Measurements from ENCODE around the gene ITLN1.

DNA sequence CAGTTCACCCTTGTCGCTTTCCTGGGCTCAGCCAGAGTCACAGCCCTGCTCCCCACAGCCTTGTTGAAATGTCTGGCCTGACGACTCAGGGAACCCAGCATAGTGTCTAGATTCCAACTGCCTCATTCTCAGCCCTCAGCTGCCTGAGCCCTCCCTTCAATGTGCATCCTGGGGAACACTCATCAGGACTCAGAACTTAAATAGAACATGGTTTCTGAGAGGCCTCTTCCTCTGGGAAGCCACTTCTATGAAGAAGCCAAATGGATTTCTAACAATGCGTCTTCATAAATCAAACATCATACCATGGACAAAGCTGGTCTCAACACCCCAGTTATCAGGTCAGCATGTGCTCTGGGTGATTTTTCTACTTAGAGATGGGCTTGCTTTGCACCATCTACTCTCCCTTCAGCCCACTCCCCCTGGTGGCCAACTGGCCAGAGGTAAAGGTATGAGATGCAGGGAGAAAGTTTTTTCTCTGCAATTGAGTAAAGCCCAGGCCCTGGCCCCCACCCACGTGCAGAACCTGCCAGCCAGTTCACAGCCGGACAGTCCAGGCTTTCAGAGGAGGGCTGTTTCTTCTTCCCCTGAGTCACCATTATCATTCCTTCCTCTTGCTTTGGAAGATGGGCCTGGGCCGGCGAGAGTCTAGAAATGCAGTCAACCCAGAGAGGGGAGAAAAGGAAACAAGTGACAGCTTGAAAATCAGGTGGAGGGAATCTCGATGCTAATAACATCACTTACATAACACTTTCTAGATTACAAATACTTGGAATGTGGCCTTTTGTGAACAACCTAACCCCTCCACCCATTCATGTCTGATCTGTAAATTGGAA, 54.4 kb downstream of the ITLN1 start:
- TF ChIP-seq, protein P1, sequence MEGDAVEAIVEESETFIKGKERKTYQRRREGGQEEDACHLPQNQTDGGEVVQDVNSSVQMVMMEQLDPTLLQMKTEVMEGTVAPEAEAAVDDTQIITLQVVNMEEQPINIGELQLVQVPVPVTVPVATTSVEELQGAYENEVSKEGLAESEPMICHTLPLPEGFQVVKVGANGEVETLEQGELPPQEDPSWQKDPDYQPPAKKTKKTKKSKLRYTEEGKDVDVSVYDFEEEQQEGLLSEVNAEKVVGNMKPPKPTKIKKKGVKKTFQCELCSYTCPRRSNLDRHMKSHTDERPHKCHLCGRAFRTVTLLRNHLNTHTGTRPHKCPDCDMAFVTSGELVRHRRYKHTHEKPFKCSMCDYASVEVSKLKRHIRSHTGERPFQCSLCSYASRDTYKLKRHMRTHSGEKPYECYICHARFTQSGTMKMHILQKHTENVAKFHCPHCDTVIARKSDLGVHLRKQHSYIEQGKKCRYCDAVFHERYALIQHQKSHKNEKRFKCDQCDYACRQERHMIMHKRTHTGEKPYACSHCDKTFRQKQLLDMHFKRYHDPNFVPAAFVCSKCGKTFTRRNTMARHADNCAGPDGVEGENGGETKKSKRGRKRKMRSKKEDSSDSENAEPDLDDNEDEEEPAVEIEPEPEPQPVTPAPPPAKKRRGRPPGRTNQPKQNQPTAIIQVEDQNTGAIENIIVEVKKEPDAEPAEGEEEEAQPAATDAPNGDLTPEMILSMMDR (IDR thresholded peaks at IDR 0.05): peak in 4 of 5 experiments; percentile 6 to 52 (median 24)
- TF ChIP-seq EP300 (IDR thresholded peaks at IDR 0.05): no peak
